Mesenchymal stem cell (in vitro differentiated cells and primary cell): ENCODE results near the gene PLCXD3.
A peak's percentile ranks its signal among the peaks of the same experiment; 100 is the strongest.

Experiments used
- DNase-seq: peaks from one replicate; pipeline ENCODE4 v3.0.0-alpha.2; 2013
- H2AFZ ChIP-seq: one replicate; pipeline ENCODE4 v1.6.1; 2013; ENCODE audit warnings: low read depth, mild to moderate bottlenecking, control low read depth, inconsistent platforms, low read length, moderate library complexity
- H2AK5ac ChIP-seq: 2 replicates; pipeline ENCODE4 v1.6.1; 2013; ENCODE audit warnings: low read length, moderate library complexity, mild to moderate bottlenecking, inconsistent platforms; ENCODE audit not compliant: severe bottlenecking
- H2BK120ac ChIP-seq: one replicate; pipeline ENCODE4 v1.6.1; 2013; ENCODE audit warnings: low read depth, mild to moderate bottlenecking, inconsistent platforms, low read length, moderate library complexity
- H2BK12ac ChIP-seq, 2 experiments: one replicate each; pipeline ENCODE4 v1.6.1; 2013; ENCODE audit warnings: inconsistent platforms in 2 of 2, low read length in 2 of 2, mild to moderate bottlenecking in 2 of 2, moderate library complexity in 2 of 2, control low read depth in 1 of 2
- H2BK15ac ChIP-seq: one replicate; pipeline ENCODE4 v1.6.1; 2013; ENCODE audit warnings: mild to moderate bottlenecking, low read depth, inconsistent platforms; ENCODE audit not compliant: poor library complexity, severe bottlenecking
- H2BK5ac ChIP-seq: 2 replicates; pipeline ENCODE4 v1.6.1; 2013; ENCODE audit warnings: low read depth, mild to moderate bottlenecking, low read length, control low read depth, inconsistent platforms; ENCODE audit not compliant: poor library complexity, severe bottlenecking
- H3K14ac ChIP-seq, 2 experiments: one replicate each; pipeline ENCODE4 v1.6.1; 2013; ENCODE audit warnings: inconsistent platforms in 2 of 2, low read length in 2 of 2, control low read depth in 1 of 2, mild to moderate bottlenecking in 1 of 2, moderate library complexity in 1 of 2
- H3K18ac ChIP-seq, 2 experiments: one replicate each; pipeline ENCODE4 v1.6.1; 2013; ENCODE audit warnings: inconsistent platforms in 2 of 2, low read length in 2 of 2, control low read depth in 1 of 2, low read depth in 1 of 2, mild to moderate bottlenecking in 1 of 2
- H3K23ac ChIP-seq, 2 experiments: one replicate each; pipeline ENCODE4 v1.6.1; 2013; ENCODE audit warnings: inconsistent platforms in 2 of 2, low read length in 2 of 2, mild to moderate bottlenecking in 2 of 2, moderate library complexity in 2 of 2, control low read depth in 1 of 2
- H3K27ac ChIP-seq: 2 replicates; pipeline ENCODE4 v1.5.1; 2013; ENCODE audit warnings: mild to moderate bottlenecking, moderate library complexity, low read length, control low read depth, inconsistent platforms; ENCODE audit not compliant: poor library complexity, severe bottlenecking
- H3K27me3 ChIP-seq, 2 experiments: 2 replicates each; pipeline versions ENCODE4 v1.6.1 to v1.7.0; 2013; ENCODE audit warnings: low read length in 2 of 2, mild to moderate bottlenecking in 2 of 2, moderate library complexity in 2 of 2, control low read depth in 1 of 2, inconsistent platforms in 1 of 2; ENCODE audit not compliant: control insufficient read depth in 1 of 2, insufficient read depth in 1 of 2
- H3K36me3 ChIP-seq, 2 experiments: 2 replicates each; pipeline versions ENCODE4 v1.6.1 to v1.7.0; 2013; ENCODE audit warnings: low read length in 2 of 2, control low read depth in 1 of 2, inconsistent platforms in 1 of 2, low read depth in 1 of 2, mild to moderate bottlenecking in 1 of 2; ENCODE audit not compliant: insufficient read depth in 2 of 2, control insufficient read depth in 1 of 2
- H3K4ac ChIP-seq, 2 experiments: one replicate each; pipeline ENCODE4 v1.6.1; 2013; ENCODE audit warnings: inconsistent platforms in 2 of 2, low read length in 2 of 2, mild to moderate bottlenecking in 2 of 2, moderate library complexity in 2 of 2, control low read depth in 1 of 2, low read depth in 1 of 2
- H3K4me1 ChIP-seq: 2 replicates; pipeline ENCODE4 v1.6.1; 2013; ENCODE audit warnings: low read depth, low read length, control low read depth; ENCODE audit not compliant: control insufficient read depth, insufficient read depth
- H3K4me2 ChIP-seq: 2 replicates; pipeline ENCODE4 v1.6.1; 2013; ENCODE audit warnings: low read length, mild to moderate bottlenecking, inconsistent platforms; ENCODE audit not compliant: poor library complexity, severe bottlenecking
- H3K4me3 ChIP-seq, 2 experiments: 2 replicates each; pipeline versions ENCODE4 v1.5.1 to v1.7.0; 2013; ENCODE audit warnings: low read length in 2 of 2, mild to moderate bottlenecking in 2 of 2, control low read depth in 1 of 2, low read depth in 1 of 2; ENCODE audit not compliant: insufficient read depth in 1 of 2
- H3K79me1 ChIP-seq: replicated peaks from 2 replicates; pipeline ENCODE4 v1.6.1; 2013; ENCODE audit warnings: mild to moderate bottlenecking, control low read depth, low read length, inconsistent platforms; ENCODE audit not compliant: poor library complexity, severe bottlenecking
- H3K9ac ChIP-seq: 2 replicates; pipeline ENCODE4 v1.7.0; 2013; ENCODE audit warnings: mild to moderate bottlenecking, low read length, moderate library complexity
- H3K9me3 ChIP-seq: 2 replicates; pipeline ENCODE4 v1.7.0; 2013; ENCODE audit warnings: mild to moderate bottlenecking, low read length; ENCODE audit not compliant: control insufficient read depth
- H4K8ac ChIP-seq: one replicate; pipeline ENCODE4 v1.6.1; 2013; ENCODE audit warnings: inconsistent platforms, mild to moderate bottlenecking, low read length, moderate library complexity
- H4K91ac ChIP-seq: one replicate; pipeline ENCODE4 v1.6.1; 2013; ENCODE audit warnings: mild to moderate bottlenecking, low read length, inconsistent platforms
- WGBS: methylation state at CpG from one replicate; pipeline ENCODE4 v1.1.7; 2013; ENCODE audit warnings: mixed read lengths; 5-methylcytosine and 5-hydroxymethylcytosine counted together

Gene PLCXD3

DNA sequence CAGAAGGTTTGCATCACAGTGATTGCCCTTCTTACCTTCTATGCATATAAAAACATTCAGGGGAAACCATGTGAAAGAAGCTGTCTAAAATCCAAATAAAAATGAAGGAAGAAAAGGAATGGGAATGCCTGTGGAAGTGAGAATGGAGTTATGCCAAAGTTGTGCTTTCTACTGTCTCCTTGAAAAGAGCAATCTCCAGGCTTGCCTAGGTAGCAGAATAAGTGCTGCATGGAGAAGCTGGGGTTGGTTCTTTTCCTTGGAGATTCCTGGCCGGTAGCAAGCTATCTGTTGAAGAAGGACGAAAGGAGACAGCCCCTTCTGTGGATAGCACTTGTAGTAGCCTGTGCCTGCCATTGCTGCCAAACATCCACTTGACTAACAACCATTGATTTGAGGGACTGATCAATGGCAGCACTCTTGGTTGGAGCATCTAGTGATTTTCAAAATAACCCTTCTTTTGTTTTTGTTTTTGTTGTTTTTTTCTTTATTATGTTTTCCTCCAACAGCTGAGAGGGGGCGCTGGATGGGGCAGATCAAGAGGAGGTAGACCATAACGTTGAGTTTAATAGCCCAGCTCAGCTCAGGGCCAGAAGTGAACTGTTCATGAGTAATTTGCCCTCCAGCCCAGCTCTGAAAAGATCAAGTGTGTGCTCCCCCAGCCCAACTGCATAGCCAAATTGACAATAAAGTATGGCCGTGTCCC is 1.6 kb downstream of the PLCXD3 start:
- Histone ChIP-seq H3K4me1 (peaks cover 5% of the 10 kb centered on the region), H3K23ac (no peak overlapping the region), H2BK120ac (no peak overlapping the region), H2BK15ac (no peak overlapping the region), H3K9me3 (no peaks in the 10 kb centered on the region), H3K4ac (no peak overlapping the region), H4K8ac (no peak overlapping the region), H2BK12ac (no peak overlapping the region), H3K4me3 (peak overlapping the region in 1 of 2 experiments; percentile 75), H2BK5ac (no peak overlapping the region), H2AFZ (no peak overlapping the region), H3K14ac (no peak overlapping the region), H3K18ac (no peak overlapping the region), H3K9ac (no peak overlapping the region), H2AK5ac (no peak overlapping the region), H3K27ac (no peak overlapping the region), H3K4me2 (no peak overlapping the region), H3K36me3 (no peaks in the 10 kb centered on the region), H3K79me1 (no peaks in the 10 kb centered on the region), H4K91ac (no peak overlapping the region), H3K27me3 (peaks cover 22 to 25% of the 10 kb centered on the region in 2 experiments)
- DNase-seq, result no peak
- WGBS, result 25% methylated on average over 5 of the region's 5 CpGs

DNA sequence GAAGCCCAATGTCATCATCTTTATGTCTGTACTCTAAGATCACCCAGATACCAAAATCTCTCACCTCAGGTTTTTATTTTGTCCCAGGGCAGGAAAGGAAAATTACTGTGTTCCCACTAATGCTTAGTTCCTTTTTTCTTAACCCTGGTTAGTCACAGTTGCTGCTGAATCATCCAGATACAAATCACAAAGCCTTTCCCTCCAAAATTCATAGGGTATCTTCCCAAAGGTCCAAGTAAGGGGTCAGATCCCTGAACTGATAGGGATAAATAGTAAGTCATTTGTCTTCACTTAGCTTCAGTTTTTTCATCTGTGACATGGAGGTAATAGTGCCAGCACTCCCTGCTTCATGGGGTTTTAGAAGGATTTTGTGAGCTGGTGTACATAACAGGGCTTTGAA is 2.2 kb downstream of the PLCXD3 start:
- Histone ChIP-seq H3K18ac (no peak overlapping the region), H2BK5ac (no peak overlapping the region), H4K91ac (no peak overlapping the region), H3K9ac (no peak overlapping the region), H3K36me3 (no peaks in the 10 kb centered on the region), H2AK5ac (no peak overlapping the region), H3K4me1 (peaks cover 5% of the 10 kb centered on the region), H3K14ac (no peak overlapping the region), H3K27me3 (peaks cover 22 to 25% of the 10 kb centered on the region in 2 experiments), H3K4ac (no peak overlapping the region), H3K4me2 (no peak overlapping the region), H3K9me3 (no peaks in the 10 kb centered on the region), H3K23ac (no peak overlapping the region), H2BK120ac (no peak overlapping the region), H2BK15ac (no peak overlapping the region), H2BK12ac (no peak overlapping the region), H3K79me1 (no peaks in the 10 kb centered on the region), H3K4me3 (no peak overlapping the region), H3K27ac (no peak overlapping the region), H4K8ac (no peak overlapping the region), H2AFZ (no peak overlapping the region)
- no peak for DNase-seq

DNA sequence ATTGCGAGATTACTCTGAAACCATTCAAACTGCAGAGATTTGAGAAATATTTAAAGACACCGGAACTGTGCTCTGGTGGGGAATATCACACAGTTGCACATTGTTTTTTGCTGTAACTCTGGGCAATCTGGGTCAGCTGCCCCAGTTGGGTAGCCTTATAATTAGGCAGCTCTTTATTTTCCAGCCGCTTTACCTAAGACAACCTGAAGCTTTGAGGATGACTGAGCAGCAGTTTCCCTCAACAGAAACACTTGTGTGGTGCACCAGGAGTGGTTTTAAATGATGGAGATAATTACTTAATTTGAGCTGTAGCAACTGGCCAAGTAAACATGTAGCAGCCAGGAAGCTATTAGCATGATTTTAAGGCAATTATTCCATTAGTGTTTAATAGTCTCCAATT is 2.9 kb downstream of the PLCXD3 start:
- Histone ChIP-seq H2AK5ac (no peak overlapping the region), H2AFZ (no peak overlapping the region), H3K36me3 (no peaks in the 10 kb centered on the region), H3K4me3 (no peak overlapping the region), H3K4me2 (no peak overlapping the region), H4K8ac (no peak overlapping the region), H4K91ac (no peak overlapping the region), H3K14ac (no peak overlapping the region), H2BK120ac (no peak overlapping the region), H3K9me3 (no peaks in the 10 kb centered on the region), H3K9ac (no peak overlapping the region), H3K23ac (no peak overlapping the region), H3K18ac (no peak overlapping the region), H2BK15ac (no peak overlapping the region), H3K4ac (no peak overlapping the region), H3K27me3 (peaks cover 22 to 25% of the 10 kb centered on the region in 2 experiments), H3K79me1 (no peaks in the 10 kb centered on the region), H3K4me1 (peaks cover 5% of the 10 kb centered on the region), H3K27ac (no peak overlapping the region), H2BK5ac (no peak overlapping the region), H2BK12ac (no peak overlapping the region)
- DNase-seq, result no peak
- 85% methylated on average over 3 of the region's 3 CpGs for WGBS

DNA sequence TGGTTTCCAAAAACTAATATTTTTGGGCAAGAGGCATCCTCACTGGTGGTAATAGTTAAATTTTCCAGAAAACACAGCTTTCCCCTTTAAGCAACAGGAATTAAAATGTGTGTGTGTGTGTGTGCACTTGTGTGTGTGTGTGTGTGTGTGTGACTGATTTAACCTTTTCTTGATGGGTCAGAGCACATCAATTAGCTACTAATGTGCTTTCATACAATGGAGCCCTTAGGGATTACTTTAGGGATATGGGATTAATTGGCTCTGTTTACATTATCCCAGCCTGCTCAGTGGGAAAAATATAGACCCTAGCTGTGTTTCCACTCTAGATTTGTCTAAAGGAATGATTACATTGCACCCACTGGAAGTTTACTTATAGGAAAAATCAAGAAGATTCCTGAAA is 6.5 kb downstream of the PLCXD3 start:
- H2BK15ac ChIP-seq, result no peak overlapping the region
- H3K14ac ChIP-seq, result no peak overlapping the region
- H2BK12ac ChIP-seq, result no peak overlapping the region
- no peak overlapping the region for H2BK5ac ChIP-seq
- no peaks in the 10 kb centered on the region for H3K4me1 ChIP-seq
- no peaks in the 10 kb centered on the region for H3K27me3 ChIP-seq
- no peak overlapping the region for H3K4ac ChIP-seq
- no peak overlapping the region for H3K23ac ChIP-seq
- no peaks in the 10 kb centered on the region for H3K9me3 ChIP-seq
- H3K18ac ChIP-seq, result no peak overlapping the region
- no peak overlapping the region for H2AFZ ChIP-seq
- H4K8ac ChIP-seq, result no peak overlapping the region
- H3K79me1 ChIP-seq, result no peaks in the 10 kb centered on the region
- H3K4me3 ChIP-seq, result no peak overlapping the region
- no peak overlapping the region for H3K4me2 ChIP-seq
- H2BK120ac ChIP-seq, result no peak overlapping the region
- no peak for DNase-seq
- H3K27ac ChIP-seq, result no peak overlapping the region
- H3K9ac ChIP-seq, result no peak overlapping the region
- no peak overlapping the region for H2AK5ac ChIP-seq
- H3K36me3 ChIP-seq, result no peaks in the 10 kb centered on the region
- H4K91ac ChIP-seq, result no peak overlapping the region
